ENCODE results near the gene NUDT16L1. TPM values are rescaled to one million over a fixed set of nuclear protein-coding genes. Genes with fewer than 3 reads are reported as not detected.

Gene NUDT16L1
- total and polyA plus RNA-seq, 2 of the 13 experiments (the other 11 are each of a cell fraction or from before 2014, with no cell fraction given): 28.0 to 40.5 TPM

GRCh38 chr16:4660454-4661007 lies 32.8 kb upstream of the NUDT16L1 start (continued):
- TF ChIP-seq, protein P1, sequence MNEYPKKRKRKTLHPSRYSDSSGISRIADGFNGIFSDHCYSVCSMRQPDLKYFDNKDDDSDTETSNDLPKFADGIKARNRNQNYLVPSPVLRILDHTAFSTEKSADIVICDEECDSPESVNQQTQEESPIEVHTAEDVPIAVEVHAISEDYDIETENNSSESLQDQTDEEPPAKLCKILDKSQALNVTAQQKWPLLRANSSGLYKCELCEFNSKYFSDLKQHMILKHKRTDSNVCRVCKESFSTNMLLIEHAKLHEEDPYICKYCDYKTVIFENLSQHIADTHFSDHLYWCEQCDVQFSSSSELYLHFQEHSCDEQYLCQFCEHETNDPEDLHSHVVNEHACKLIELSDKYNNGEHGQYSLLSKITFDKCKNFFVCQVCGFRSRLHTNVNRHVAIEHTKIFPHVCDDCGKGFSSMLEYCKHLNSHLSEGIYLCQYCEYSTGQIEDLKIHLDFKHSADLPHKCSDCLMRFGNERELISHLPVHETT (CRISPR knock-in tag; conservative IDR thresholded peaks at IDR 0.05): no peak
- peak; percentile 34; the same call in 1 of the 2 replicates for TF ChIP-seq TFAP4 (IDR thresholded peaks at IDR 0.05; ENCODE audit: borderline replicate concordance, low read depth)
- peak; percentile 55; the same call in 1 of the 2 replicates for TF ChIP-seq HNF1B (CRISPR knock-in tag; IDR thresholded peaks at IDR 0.05)
- 0 out of 2 replicates have a peak, but pooled peaks have one; percentile 20 for TF ChIP-seq IRF2 (CRISPR knock-in tag; IDR thresholded peaks at IDR 0.05)
- no peak for TF ChIP-seq PRDM10 (CRISPR knock-in tag; IDR thresholded peaks at IDR 0.05; ENCODE audit: low read depth)
- no peak for TF ChIP-seq DMAP1 (CRISPR knock-in tag; IDR thresholded peaks at IDR 0.05)
- no peak for TF ChIP-seq TBP (CRISPR knock-in tag; IDR thresholded peaks at IDR 0.05)
- TF ChIP-seq ZHX1 (CRISPR knock-in tag; IDR thresholded peaks at IDR 0.05; ENCODE audit: low read depth): no peak
- peak; percentile 75; the same call in 1 of the 2 replicates for TF ChIP-seq ARID4A (CRISPR knock-in tag; IDR thresholded peaks at IDR 0.05; ENCODE audit: borderline replicate concordance)
- no peak for TF ChIP-seq NFKB2 (CRISPR knock-in tag; IDR thresholded peaks at IDR 0.05; ENCODE audit: borderline replicate concordance)
- peak; percentile 99 for TF ChIP-seq ZBTB38 (CRISPR knock-in tag; IDR thresholded peaks at IDR 0.05)
- no peak for TF ChIP-seq ZNF629 (CRISPR knock-in tag; conservative IDR thresholded peaks at IDR 0.05)
- TF ChIP-seq ZNF296 (CRISPR knock-in tag; conservative IDR thresholded peaks at IDR 0.05): no peak

All from HepG2 (cell line).